Measurements from ENCODE around the gene STIM1.

DNA sequence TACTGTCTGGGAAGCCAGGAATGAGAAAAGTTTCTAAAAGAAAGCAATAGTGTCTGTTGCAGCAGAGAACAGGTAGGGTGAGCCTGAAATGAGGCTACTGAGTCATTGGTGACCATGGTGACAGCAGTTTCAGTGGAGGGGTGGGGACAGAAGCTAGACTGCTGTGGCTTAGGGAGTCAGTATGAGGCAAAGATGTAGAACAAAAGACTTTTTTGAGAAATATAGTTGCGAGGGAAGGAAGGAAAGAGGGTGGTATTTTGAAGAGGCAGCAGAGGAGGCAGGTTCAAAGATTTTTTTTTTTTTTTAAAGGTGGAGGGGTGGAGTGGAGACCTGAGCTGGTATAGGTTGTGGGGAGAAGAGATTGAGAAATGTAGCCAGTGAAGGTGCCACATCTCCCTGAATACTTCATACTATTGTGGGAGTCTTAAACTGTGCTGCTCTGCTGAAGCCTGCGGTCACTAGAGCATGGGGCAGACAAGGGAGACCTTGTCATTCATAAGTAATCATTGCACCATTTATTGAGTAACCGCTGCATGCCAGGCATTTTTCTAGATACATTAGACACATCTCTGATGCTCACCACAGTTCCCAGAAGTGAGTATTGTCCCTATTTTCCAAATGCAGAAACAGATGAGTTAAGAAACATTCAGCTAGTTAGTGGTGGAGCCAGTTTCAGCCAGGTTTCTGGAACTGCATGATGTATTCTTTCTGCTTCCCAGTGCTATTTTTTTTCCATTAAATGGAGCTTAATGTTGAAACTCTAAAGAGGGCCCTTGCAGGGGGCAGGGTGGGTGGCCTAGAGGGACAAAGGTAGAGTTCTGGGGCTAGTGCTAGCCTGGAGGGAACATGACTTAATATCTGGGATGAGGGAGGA is 49.9 kb downstream of the STIM1 start:
- no peak for TF ChIP-seq CTCF (IDR thresholded peaks at IDR 0.05)
- no peak for TF ChIP-seq POLR2A (IDR thresholded peaks at IDR 0.05)

All from gastroesophageal sphincter (tissue), 3 donors.